Fibroblast of skin of scalp (primary cell): ENCODE data around the gene PBX1.

Experiments
- DNase-seq: peaks from one replicate; pipeline ENCODE4 v3.0.0-alpha.2; 2013

Gene PBX1

GRCh38 chr1:164671323-164671965 lies 112.5 kb downstream of the PBX1 start:
- DNase-seq = no peak

- DNase-seq = no peak
Observed at GRCh38 chr1:164671966-164672571, 113.1 kb downstream of the PBX1 start.

DNA sequence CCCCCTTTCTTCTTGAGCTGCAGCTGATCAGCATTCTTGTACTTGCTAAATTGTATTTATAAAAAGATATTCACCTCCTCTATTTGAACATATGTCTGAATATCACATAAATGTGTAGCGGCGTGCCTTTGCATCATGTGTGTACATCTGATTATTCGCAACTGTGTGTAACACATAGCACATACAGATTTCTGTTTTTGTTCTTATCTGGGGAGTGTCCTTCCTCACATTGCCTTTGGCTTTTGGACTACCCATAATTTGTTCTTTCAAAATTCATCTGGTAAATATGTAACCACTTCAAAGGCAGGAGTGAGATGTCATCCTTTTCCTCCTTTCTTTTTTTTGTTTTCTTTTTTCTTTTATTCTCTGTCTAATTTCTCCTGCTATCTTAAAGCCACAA lies 113.6 kb downstream of the PBX1 start:
- DNase-seq = no peak

DNA sequence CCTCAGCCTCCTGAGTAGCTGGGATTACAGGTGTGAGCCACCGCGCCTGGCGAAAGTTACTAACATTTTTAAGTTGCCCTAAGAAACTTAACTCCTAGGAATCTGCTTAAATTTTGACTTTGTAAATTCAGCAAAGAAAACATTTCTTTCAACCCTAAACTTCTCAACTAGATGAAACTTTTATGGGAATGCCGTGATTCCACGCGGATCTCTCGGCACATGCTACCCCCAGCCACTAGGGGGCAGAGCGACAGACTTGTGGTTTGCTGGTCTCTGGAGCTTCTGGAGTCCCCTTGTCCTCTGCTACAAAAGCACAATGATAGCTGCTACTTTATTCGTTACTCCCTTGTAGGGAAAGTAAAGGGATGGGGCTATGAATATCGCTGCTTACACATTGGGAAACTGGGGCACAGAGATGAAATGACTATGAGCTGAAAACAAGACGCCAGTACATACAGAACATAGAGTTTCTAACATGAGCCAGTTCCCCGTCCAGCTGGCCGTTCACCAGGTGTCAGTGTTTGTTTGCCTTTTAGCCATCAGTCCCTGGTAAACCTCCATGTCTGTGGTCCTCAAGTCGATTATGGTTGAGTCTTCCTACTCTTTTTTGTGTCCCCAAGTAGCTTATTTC lies 114.7 kb downstream of the PBX1 start:
- no peak for DNase-seq

DNA sequence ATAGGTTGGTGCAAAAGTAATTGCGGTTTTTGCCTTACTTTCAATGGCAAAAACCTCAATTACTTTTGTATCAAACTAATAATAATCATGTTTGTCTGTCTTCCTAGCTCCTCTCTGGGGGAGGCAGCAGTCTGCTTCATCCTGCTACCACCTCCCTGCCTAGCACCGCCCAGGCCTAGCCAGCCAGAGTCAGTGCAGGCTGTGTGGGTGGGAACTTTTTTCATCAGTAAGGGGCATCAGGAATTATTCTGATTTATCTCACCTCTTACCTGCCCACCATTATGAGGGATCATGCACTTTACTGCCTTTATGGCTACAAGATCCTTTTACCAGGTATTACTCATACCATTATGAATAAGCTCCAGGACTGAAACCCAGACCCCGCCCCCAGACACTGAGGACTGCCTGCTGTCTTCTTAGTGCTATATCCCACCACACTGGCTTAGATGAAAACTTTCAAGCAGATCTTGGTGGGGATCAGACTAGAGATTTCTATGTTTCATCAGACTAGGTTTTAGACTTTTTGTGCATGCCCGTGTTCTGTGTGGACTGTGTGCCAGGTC lies 116.4 kb downstream of the PBX1 start:
- no peak for DNase-seq

GRCh38 chr1:164678136-164678700 lies 119.2 kb downstream of the PBX1 start:
- no peak for DNase-seq

- no peak for DNase-seq
Observed at GRCh38 chr1:164682570-164682969, 123.6 kb downstream of the PBX1 start.

GRCh38 chr1:164683235-164683634 lies 124.3 kb downstream of the PBX1 start:
- DNase-seq = no peak

GRCh38 chr1:164685266-164686035 lies 126.5 kb downstream of the PBX1 start:
- no peak for DNase-seq

- DNase-seq = no peak
Observed at GRCh38 chr1:164687777-164688176, 128.8 kb downstream of the PBX1 start.

GRCh38 chr1:164688791-164689190 lies 129.8 kb downstream of the PBX1 start:
- DNase-seq = no peak

DNA sequence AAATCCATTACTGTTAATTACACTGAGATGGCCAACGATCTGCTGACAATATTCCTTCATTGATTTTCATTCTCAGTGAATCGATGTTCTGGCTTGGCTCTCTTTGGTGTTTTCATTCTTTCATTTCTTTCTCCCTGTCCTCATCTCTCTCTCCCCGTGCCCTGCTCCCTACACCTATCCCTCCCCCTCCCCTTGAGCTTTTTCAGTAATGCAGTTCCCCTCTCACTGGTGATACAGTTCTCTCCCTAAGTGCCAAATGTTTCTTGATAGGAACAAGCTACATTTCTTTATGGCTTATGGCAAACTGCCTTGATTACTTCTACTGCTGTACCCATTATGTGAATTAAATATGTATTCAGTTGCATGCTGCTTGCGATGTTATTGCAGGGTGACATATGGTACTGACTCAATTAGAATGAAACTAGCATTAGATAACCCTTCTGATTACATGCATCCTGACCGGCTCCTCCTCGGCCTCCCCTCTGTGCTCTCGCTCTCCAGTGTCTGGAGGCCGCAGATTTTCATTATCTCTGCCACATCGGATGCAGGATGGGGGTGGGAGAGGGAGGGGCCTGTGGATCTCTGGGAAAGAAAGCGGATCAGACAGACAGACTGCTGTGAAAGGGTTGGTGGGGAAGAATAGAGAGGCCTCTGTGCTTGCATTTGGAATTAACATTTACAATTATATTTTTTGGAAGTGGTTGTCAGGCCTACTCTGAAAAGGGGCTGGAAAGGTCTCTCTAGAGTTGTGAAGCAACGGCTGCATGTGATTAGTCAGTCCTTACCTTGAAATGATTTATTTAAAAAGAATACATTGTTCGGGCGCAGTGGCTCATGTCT lies 130.9 kb downstream of the PBX1 start:
- no peak for DNase-seq

DNA sequence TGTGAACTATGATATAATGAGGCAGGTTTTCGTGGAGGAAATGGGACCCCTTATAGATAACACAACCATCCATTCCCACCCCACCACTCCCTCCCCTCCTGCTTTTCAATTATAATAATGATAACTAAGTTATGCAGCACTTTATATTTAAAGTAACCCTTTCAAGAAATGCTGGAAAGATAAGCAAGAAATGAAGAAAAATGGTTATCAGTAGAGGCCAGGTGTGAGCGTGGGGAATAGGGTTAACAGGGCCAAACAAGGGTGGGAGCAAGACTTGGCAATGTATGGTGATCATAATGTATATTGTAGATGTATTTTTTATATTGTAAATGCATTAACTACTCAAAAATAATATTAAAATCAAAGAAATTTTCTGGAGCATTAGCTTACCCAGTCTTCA lies 133.4 kb downstream of the PBX1 start:
- no peak for DNase-seq

- DNase-seq = no peak
Observed at GRCh38 chr1:164693564-164694359, 134.8 kb downstream of the PBX1 start.

GRCh38 chr1:164694505-164694904 lies 135.5 kb downstream of the PBX1 start:
- no peak for DNase-seq

DNA sequence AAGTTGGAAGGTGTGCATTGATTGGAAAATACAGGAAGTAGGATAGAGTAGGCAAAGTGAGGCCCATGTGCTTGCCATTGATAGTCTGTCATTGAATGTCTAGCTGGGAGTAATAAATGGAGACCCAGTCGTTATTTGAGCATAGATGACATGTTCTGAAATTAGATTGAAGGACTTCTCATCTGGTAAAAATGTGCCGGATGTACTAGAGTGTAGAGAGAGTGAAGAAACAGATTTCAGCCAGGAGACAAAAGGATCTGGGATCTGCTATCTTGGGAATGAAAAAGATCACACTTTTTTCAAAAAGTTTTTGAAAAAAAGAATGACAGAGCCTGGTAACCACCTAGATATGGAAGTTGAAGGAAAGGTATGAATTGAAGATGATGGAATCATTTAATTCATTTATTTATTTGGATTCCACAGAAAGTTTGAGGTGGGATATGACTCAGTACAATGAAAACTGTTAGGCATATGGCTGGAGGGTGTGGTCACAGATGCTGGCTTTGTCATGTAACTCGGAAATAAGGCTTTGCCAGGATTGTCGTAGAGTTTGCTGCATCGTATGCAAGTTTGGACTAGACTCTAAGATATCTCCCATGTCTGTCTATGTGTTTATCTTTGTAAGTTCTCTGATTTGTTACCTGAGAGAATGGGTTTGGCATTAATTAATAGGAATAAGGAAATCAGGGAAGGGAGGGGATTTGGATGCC lies 137.1 kb downstream of the PBX1 start:
- DNase-seq = no peak

GRCh38 chr1:164699815-164700491 lies 141.0 kb downstream of the PBX1 start:
- DNase-seq = no peak

- no peak for DNase-seq
Observed at GRCh38 chr1:164700683-164701082, 141.7 kb downstream of the PBX1 start.

DNA sequence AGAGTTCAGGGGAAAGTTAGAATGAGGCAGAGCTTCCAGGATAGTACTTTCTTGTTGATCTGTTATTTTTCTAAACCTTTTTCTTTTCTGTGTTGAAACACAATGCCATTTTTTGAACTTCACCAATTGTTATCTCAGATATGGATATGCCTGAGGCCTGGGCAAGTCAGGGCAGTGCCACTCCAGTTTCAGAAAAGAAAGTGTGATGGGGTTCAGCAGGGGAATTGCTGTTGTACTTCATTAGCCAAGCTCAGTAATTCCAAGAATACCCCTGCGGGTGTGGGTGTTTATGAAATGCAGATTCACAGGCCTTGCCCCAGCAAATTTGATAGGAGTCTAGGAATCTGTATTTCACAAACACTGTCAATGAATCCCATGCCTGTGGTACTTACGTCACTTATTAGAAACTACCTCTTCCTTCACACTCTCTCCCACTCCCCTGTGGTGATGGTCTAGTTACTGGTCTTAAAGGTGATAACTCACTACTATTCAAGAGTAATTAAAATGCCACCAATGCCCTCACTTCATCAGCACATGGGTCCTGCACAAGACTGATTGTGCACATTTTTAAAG lies 142.3 kb downstream of the PBX1 start:
- no peak for DNase-seq
